ENCODE data around the gene DHX16. TPM values are rescaled to one million over a fixed set of nuclear protein-coding genes. Genes with fewer than 3 reads are reported as not detected.
"Not testable (repeated sequence)": the region's sequence is repeated elsewhere in the genome, so short reads cannot be mapped to it uniquely, and the experiment has no call there.

The DHX16 gene
- total RNA-seq, 2 donors from 2014 or later = 13.7 to 23.6 TPM

DNA sequence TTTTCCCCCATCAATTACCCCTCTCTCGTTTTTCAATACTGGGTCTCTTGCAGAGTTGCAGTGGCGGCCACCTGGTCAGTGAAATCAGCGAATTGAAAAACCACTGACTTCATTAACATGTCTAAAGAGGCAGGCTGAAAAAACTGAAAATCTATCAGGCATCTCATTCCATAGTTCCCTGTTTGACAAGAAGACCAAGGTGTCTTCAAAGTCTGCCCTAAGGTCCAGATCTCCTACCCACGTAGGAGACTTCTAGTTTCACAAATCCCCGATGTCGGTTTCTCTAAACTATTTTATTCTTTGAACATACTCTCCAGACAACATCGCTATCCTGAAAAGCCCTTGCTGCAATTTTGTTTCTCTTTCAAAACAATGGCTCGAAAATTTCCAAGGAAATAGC is 46.5 kb upstream of the DHX16 start:
- peaks cover 0 to 58% of the 10 kb centered on the region in 2 donors for H3K4me1 ChIP-seq
- no peak for DNase-seq (ENCODE audit: low spot score)
- no peaks in the 10 kb centered on the region for H3K27me3 ChIP-seq
- TF ChIP-seq, protein P1, sequence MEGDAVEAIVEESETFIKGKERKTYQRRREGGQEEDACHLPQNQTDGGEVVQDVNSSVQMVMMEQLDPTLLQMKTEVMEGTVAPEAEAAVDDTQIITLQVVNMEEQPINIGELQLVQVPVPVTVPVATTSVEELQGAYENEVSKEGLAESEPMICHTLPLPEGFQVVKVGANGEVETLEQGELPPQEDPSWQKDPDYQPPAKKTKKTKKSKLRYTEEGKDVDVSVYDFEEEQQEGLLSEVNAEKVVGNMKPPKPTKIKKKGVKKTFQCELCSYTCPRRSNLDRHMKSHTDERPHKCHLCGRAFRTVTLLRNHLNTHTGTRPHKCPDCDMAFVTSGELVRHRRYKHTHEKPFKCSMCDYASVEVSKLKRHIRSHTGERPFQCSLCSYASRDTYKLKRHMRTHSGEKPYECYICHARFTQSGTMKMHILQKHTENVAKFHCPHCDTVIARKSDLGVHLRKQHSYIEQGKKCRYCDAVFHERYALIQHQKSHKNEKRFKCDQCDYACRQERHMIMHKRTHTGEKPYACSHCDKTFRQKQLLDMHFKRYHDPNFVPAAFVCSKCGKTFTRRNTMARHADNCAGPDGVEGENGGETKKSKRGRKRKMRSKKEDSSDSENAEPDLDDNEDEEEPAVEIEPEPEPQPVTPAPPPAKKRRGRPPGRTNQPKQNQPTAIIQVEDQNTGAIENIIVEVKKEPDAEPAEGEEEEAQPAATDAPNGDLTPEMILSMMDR (IDR thresholded peaks at IDR 0.05) = no peak
- peaks cover 22% of the 10 kb centered on the region for H3K36me3 ChIP-seq
- peak overlapping the region; percentile 92 to 95 for H3K27ac ChIP-seq
- no peaks in the 10 kb centered on the region for H3K9me3 ChIP-seq
- H3K4me3 ChIP-seq = peak overlapping the region; percentile 82 to 85

DNA sequence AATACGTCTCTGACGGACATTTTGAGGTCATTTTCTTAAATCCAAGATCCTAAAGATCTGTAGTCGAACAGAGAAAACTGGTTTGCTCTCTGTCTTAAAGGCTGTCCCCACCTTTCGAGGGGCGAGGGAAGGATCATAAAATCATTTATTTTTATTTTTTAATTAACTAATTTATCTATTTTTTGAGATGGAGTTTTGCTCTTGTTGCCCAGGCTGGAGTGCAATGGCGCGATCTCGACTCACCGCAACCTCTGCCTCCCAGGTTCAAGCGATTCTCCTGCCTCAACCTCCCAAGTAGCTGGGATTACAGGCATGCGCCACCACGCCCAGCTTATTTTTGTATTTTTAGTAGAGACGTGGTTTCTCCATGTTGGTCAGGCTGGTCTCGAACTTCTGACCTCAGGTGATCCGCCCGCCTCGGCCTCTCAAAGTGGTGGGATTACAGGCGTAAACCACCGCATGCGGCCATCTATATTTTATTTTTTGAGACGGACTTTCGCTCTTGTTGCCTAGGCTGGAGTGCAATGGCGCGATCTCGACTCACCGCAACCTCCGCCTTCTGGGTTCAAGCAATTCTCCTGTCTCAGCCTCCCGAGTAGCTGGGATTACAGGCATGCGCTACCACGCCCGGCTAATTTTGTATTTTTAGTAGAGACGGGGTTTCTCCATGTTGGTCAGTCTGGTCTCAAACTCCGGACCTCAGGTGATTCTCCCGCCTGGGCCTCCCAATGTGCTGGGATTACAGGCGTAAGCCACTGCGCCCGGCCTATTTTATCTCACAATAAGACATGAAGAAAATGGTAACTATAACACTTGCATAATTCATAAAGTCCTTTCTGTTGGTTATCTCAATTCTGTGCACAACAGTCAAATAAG is 45.3 kb upstream of the DHX16 start:
- peaks cover 0 to 46% of the 10 kb centered on the region in 2 donors for H3K4me1 ChIP-seq

DNA sequence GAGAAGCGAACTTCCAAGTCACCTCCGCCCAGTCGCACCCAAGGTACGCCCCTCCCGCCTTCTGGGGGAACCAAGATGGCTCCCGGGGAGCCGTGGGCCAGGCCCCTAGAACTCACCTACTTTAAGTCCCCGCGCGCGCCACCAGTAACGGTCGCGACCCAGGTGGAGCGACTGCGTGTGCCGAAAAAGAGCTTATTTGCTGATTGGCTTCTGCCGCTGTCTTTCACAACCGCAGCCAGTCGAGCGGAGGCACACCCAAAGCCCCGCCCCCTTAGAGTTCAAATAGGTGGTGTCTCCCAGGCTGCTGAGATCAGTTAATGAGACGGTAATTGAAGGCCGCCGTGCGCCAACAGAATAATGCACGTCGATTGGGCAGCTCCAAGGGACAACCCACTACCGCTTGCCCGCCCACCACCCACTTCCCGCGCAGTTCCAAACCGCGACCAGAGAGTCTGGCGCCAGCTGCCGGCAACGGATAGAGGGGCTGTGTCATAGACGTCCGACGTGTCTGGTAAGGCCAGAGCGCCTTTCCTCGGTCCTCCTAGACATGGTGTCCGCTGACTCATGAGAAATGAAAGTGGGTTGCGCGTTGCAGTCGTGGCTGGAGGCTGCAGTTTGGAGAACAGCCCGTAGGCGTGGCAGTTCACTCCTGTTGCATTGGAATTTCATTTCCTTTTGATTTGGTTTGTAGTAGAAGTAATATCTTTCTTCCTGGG is 44.5 kb upstream of the DHX16 start, which contains the start of gene MDC1:
MDC1 (minus strand) TSS at position 153 of the 716 bp plus-strand sequence. CDS start 2,106 bp downstream, outside the sequence.
- DNase-seq (ENCODE audit: low spot score) = peak; percentile 100
- Histone ChIP-seq H3K36me3 (peaks cover 18% of the 10 kb centered on the region), H3K27ac (peak within 1 kb of the TSS; percentile 91 to 94), H3K27me3 (no peaks in the 10 kb centered on the region), H3K4me3 (peak within 1 kb of the TSS; percentile 53 to 67), H3K4me1 (peaks cover 0 to 38% of the 10 kb centered on the region in 2 donors), H3K9me3 (no peaks in the 10 kb centered on the region)
- TF ChIP-seq, protein P1 (IDR thresholded peaks at IDR 0.05) = peak in 1 of 2 donors; percentile 45

More for the DNA sequence above, 45.3 kb upstream of the DHX16 start:
- not testable (repeated sequence) for DNase-seq (ENCODE audit: low spot score); H3K27me3 ChIP-seq; H3K9me3 ChIP-seq
- Histone ChIP-seq H3K36me3 (peaks cover 18% of the 10 kb centered on the region), H3K4me3 (peak overlapping the region; percentile 37 to 67), H3K27ac (peak overlapping the region; percentile 91 to 94)

DNA sequence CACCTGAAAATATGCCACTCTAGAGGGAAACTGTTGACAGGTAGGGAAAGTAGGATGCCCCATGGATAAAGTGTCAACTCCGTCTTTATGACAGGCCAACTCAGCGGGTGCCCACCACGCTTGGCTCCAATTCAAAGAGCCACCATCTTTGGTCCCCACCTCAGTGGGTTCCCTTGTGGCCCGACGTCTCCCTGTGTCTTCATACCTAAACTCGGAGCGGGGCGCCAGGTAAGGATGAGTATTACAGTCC is 44.0 kb upstream of the DHX16 start:
- no peaks in the 10 kb centered on the region for H3K9me3 ChIP-seq
- H3K36me3 ChIP-seq = peaks cover 22% of the 10 kb centered on the region
- H3K4me1 ChIP-seq = peaks cover 0 to 33% of the 10 kb centered on the region in 2 donors
- H3K4me3 ChIP-seq = peak overlapping the region; percentile 53 to 67
- peak overlapping the region; percentile 91 to 94 for H3K27ac ChIP-seq
- no peaks in the 10 kb centered on the region for H3K27me3 ChIP-seq
- no peak for DNase-seq (ENCODE audit: low spot score)
- TF ChIP-seq, protein P1 (IDR thresholded peaks at IDR 0.05) = no peak

DNA sequence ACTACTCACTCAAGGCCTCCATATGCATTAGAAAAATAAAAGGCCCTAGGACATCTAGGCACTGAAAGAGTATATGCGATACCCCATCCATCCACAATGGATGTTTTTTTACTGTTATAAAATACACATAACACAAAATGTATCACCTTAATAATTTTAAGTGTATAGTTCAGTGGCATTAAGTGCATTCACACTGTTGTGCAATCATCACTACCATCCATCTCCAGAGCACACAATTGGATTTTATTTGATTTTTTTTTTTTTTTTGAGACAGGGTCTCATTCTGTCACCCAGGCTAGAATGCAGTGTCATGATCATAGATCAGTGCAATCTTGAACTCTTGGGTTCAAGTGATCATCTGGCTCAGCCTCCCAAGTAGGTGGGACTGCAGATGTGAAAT is 41.5 kb upstream of the DHX16 start:
- no peak overlapping the region for H3K27ac ChIP-seq
- H3K27me3 ChIP-seq = no peaks in the 10 kb centered on the region
- H3K36me3 ChIP-seq = peaks cover 47% of the 10 kb centered on the region
- TF ChIP-seq, protein P1 (IDR thresholded peaks at IDR 0.05) = no peak
- H3K9me3 ChIP-seq = no peaks in the 10 kb centered on the region
- H3K4me3 ChIP-seq = no peak overlapping the region
- peaks cover 0 to 23% of the 10 kb centered on the region in 2 donors for H3K4me1 ChIP-seq
- DNase-seq (ENCODE audit: low spot score) = no peak

DNA sequence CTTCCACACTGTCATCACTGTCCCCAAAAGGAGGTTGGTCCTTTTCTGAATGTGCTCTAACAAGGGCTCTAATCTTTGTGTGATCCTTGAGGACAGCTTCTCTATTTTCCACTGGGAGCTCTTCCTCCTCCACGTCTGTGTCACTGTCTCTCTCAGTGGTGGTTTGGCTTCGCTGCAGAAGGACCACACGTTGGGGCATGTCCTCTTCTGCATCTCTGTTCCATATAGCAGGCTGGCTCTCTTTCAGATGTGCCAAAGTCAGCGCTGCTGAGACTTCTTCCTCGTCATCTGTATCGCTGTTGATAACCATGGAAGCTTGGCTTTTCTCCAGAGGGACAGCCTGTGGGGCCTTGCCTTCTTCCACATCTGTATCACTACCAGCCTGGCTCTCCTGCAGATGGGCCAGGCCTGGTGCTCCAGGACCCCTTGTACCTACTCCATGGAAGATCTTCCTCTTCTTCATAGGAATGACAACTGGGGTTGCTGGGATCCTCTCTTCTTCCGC is 39.7 kb upstream of the DHX16 start:
- H3K36me3 ChIP-seq = peaks cover 62% of the 10 kb centered on the region
- H3K27me3 ChIP-seq = no peaks in the 10 kb centered on the region
- H3K4me3 ChIP-seq = no peak overlapping the region
- no peaks in the 10 kb centered on the region for H3K9me3 ChIP-seq
- TF ChIP-seq, protein P1 (IDR thresholded peaks at IDR 0.05) = no peak
- no peak overlapping the region for H3K27ac ChIP-seq
- H3K4me1 ChIP-seq = peaks cover 0 to 9% of the 10 kb centered on the region in 2 donors
- no peak for DNase-seq (ENCODE audit: low spot score)
